ENCODE results near the gene RPA3. TPM values are rescaled to one million over a fixed set of nuclear protein-coding genes. Genes with fewer than 3 reads are reported as not detected.

Gene RPA3
- total and polyA plus RNA-seq, 2 of the 13 experiments (the other 11 are each of a cell fraction or from before 2014, with no cell fraction given), result 38.3 to 154 TPM

DNA sequence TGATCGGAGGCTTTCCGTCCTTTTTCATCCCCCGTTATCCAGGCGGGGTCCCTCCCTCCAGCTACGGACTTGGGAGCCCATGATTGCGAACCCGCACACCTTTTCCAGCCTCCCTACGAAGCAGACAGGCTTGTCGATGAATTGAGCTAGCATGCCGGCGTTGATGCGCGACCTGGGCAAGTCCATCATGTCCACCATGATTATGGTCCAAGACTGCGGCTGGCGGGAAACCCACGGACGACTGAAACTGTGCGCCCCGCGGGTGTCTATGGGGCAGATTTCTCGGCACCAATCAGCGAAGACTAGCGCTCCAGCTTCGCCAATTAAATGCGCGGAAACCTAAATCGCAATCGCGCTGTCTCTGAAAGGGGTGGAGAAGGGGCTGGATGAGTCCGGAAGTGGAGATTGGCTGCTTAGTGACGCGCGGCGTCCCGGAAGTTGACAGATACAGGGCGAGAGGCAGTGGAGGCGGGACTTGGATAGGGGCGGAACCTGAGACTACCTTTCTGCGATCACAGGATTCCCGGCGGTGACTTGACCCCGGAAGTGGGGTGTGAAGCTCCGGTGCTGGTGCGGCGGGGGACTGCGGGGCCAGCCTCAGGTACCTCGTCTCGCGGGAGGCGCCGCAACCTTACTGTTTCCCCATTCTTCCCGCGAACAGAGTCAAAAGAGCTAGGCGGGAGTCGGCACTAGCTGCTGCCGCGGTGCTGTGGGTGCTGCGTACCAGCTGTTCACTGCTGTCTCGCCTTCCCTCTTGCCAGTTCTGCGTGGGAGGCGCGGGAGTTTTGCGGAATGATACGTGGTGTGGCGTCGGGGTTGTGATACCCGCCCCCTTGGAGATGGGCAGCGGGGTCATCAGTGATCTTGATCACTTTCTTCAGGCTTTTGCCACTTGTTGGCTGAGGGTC is 77.9 kb downstream of the RPA3 start, which contains the start of gene UMAD1 (continued):
- TF ChIP-seq, protein P1, sequence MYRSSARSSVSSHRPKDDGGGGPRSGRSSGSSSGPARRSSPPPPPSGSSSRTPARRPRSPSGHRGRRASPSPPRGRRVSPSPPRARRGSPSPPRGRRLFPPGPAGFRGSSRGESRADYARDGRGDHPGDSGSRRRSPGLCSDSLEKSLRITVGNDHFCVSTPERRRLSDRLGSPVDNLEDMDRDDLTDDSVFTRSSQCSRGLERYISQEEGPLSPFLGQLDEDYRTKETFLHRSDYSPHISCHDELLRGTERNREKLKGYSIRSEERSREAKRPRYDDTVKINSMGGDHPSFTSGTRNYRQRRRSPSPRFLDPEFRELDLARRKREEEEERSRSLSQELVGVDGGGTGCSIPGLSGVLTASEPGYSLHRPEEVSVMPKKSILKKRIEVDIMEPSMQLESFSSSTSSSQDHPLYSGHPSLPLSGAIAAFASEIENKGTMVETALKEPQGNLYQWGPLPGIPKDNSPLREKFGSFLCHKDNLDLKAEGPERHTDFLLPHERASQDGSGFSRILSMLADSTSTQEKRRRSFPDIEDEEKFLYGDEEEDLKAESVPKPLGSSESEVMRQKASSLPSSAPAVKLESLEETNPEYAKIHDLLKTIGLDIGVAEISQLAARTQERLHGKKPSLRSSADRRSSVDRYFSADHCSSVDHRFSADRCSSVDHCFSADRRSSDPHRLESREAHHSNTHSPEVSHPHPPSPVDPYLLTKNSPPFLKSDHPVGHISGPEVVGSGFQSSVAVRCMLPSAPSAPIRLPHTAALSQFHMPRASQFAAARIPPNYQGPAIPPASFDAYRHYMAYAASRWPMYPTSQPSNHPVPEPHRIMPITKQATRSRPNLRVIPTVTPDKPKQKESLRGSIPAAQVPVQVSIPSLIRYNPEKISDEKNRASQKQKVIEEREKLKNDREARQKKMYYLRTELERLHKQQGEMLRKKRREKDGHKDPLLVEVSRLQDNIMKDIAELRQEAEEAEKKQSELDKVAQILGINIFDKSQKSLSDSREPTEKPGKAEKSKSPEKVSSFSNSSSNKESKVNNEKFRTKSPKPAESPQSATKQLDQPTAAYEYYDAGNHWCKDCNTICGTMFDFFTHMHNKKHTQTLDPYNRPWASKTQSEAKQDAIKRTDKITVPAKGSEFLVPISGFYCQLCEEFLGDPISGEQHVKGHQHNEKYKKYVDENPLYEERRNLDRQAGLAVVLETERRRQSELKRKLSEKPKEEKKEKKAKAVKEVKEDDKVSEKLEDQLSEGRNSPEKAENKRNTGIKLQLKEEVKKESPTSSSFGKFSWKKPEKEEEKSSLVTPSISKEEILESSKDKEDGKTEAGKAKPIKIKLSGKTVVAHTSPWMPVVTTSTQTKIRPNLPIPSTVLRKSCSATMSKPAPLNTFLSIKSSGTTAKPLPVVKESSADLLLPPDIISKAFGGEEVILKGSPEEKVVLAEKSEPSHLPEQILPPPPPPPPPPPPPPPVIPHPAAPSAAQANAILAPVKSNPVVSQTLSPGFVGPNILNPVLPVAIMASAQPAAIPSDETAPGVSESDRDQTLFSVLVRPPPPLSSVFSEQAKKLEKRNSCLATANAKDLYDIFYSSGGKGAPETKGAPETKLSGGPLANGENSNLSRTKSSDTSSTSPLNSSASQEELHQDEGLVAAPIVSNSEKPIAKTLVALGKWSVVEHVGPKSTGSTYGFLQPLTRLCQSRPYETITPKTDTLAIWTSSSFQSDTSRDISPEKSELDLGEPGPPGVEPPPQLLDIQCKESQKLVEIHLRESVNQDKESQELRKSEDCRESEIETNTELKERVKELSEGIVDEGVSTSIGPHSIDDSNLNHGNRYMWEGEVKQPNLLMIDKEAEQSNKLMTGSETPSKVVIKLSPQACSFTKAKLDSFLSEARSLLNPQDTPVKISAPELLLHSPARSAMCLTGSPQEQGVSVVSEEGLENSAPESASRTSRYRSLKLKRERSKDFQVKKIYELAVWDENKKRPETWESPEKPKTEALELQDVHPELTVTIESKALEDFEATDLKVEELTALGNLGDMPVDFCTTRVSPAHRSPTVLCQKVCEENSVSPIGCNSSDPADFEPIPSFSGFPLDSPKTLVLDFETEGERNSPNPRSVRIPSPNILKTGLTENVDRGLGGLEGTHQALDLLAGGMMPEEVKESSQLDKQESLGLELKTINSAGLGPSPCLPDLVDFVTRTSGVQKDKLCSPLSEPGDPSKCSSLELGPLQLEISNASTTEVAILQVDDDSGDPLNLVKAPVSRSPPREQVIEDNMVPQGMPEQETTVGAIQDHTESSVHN (CRISPR knock-in tag; IDR thresholded peaks at IDR 0.05), result no peak
- 0 out of 2 replicates have a peak, but pooled peaks have one; percentile 46 for TF ChIP-seq ZNF563 (CRISPR knock-in tag; IDR thresholded peaks at IDR 0.05)
- TF ChIP-seq CHCHD3 (CRISPR knock-in tag; IDR thresholded peaks at IDR 0.05), result no peak
- no peak for TF ChIP-seq ATAD3A (CRISPR knock-in tag; IDR thresholded peaks at IDR 0.05)
- peak; percentile 48; the same call in 1 of the 2 replicates for TF ChIP-seq HOXD1 (CRISPR knock-in tag; IDR thresholded peaks at IDR 0.05)
- TF ChIP-seq, protein P2, sequence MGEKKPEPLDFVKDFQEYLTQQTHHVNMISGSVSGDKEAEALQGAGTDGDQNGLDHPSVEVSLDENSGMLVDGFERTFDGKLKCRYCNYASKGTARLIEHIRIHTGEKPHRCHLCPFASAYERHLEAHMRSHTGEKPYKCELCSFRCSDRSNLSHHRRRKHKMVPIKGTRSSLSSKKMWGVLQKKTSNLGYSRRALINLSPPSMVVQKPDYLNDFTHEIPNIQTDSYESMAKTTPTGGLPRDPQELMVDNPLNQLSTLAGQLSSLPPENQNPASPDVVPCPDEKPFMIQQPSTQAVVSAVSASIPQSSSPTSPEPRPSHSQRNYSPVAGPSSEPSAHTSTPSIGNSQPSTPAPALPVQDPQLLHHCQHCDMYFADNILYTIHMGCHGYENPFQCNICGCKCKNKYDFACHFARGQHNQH (CRISPR knock-in tag; IDR thresholded peaks at IDR 0.05), result peak; percentile 45
- TF ChIP-seq, protein P3, sequence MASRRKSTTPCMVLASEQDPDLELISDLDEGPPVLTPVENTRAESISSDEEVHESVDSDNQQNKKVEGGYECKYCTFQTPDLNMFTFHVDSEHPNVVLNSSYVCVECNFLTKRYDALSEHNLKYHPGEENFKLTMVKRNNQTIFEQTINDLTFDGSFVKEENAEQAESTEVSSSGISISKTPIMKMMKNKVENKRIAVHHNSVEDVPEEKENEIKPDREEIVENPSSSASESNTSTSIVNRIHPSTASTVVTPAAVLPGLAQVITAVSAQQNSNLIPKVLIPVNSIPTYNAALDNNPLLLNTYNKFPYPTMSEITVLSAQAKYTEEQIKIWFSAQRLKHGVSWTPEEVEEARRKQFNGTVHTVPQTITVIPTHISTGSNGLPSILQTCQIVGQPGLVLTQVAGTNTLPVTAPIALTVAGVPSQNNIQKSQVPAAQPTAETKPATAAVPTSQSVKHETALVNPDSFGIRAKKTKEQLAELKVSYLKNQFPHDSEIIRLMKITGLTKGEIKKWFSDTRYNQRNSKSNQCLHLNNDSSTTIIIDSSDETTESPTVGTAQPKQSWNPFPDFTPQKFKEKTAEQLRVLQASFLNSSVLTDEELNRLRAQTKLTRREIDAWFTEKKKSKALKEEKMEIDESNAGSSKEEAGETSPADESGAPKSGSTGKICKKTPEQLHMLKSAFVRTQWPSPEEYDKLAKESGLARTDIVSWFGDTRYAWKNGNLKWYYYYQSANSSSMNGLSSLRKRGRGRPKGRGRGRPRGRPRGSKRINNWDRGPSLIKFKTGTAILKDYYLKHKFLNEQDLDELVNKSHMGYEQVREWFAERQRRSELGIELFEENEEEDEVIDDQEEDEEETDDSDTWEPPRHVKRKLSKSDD (CRISPR knock-in tag; IDR thresholded peaks at IDR 0.05; ENCODE audit: low read depth), result no peak; the same call in 1 of the 2 replicates
- no peak for TF ChIP-seq ATF7 (IDR thresholded peaks at IDR 0.05)
- no peak for TF ChIP-seq ATF7 (CRISPR knock-in tag; IDR thresholded peaks at IDR 0.05)
- TF ChIP-seq, protein P4, sequence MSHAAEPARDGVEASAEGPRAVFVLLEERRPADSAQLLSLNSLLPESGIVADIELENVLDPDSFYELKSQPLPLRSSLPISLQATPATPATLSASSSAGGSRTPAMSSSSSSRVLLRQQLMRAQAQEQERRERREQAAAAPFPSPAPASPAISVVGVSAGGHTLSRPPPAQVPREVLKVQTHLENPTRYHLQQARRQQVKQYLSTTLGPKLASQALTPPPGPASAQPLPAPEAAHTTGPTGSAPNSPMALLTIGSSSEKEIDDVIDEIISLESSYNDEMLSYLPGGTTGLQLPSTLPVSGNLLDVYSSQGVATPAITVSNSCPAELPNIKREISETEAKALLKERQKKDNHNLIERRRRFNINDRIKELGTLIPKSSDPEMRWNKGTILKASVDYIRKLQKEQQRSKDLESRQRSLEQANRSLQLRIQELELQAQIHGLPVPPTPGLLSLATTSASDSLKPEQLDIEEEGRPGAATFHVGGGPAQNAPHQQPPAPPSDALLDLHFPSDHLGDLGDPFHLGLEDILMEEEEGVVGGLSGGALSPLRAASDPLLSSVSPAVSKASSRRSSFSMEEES (CRISPR knock-in tag; IDR thresholded peaks at IDR 0.05), result no peak
- no peak for TF ChIP-seq ZNF879 (CRISPR knock-in tag; IDR thresholded peaks at IDR 0.05)
- TF ChIP-seq, protein P5, sequence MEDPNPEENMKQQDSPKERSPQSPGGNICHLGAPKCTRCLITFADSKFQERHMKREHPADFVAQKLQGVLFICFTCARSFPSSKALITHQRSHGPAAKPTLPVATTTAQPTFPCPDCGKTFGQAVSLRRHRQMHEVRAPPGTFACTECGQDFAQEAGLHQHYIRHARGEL (CRISPR knock-in tag; IDR thresholded peaks at IDR 0.05), result no peak
- TF ChIP-seq ZNF232 (CRISPR knock-in tag; IDR thresholded peaks at IDR 0.05; ENCODE audit: borderline replicate concordance), result peak; percentile 82; the same call in 1 of the 2 replicates
- TF ChIP-seq MLLT10 (CRISPR knock-in tag; IDR thresholded peaks at IDR 0.05), result no peak

All from HepG2 (cell line).